Endothelial cell of umbilical vein (primary cell): ENCODE results near the gene OPCML. TPM values are rescaled to one million over a fixed set of nuclear protein-coding genes. Genes with fewer than 3 reads are reported as not detected.

ENCODE experiments used
- BruUV-seq: library from RNA; stranded (reverse); fragments of 400-500 nt; replicated peaks from 2 replicates; lab custom pipeline; 2021; lab: Mats Ljungman, UMichigan
- CTCF ChIA-PET: fragments of 300-600, 350-600 bp; sonication (Branson Sonifier 250); formaldehyde crosslinking; loops from one replicate; lab custom pipeline; 2021; ENCODE audit warnings: antibody characterized with exemption, inconsistent platforms; lab: Charles Lee
- POLR2A ChIA-PET: fragments of 300-600, 350-600 bp; sonication (Branson Sonifier 250); formaldehyde crosslinking; loops from one replicate; lab custom pipeline; 2021; ENCODE audit warnings: antibody characterized with exemption, inconsistent platforms; lab: Charles Lee
- DNase-seq: peaks from one replicate; pipeline ENCODE4 v3.0.0-alpha.2; 2011; ENCODE audit warnings: low read depth, low spot score
- FAIRE-seq: peaks from 2 replicates; lab custom pipeline; 2011; peaks lifted over from hg19 to GRCh38; lab: Jason Lieb, UNC
- H2AFZ ChIP-seq: 2 replicates; pipeline ENCODE4 v1.6.0; 2012; ENCODE audit warnings: low read depth, low read length, control low read depth, inconsistent platforms
- H3K27ac ChIP-seq: 2 replicates; pipeline ENCODE4 v1.5.1; 2011; ENCODE audit warnings: low read depth, mild to moderate bottlenecking, control low read depth, low read length, moderate library complexity; ENCODE audit not compliant: insufficient read depth
- H3K27me3 ChIP-seq, 2 experiments: 2 replicates each; pipeline versions ENCODE4 v1.6.0 to v1.6.1; 2011; ENCODE audit warnings: low read length in 2 of 2, mixed read lengths in 1 of 2; ENCODE audit not compliant: control insufficient read depth in 2 of 2, insufficient read depth in 2 of 2
- H3K36me3 ChIP-seq, 2 experiments: 2 replicates in 1 of 2; 3 replicates in 1 of 2; pipeline ENCODE4 v1.5.1; 2011; ENCODE audit warnings: low read length in 2 of 2, mild to moderate bottlenecking in 1 of 2, moderate library complexity in 1 of 2; ENCODE audit not compliant: control insufficient read depth in 2 of 2, insufficient read depth in 2 of 2; ENCODE audit errors: extremely low read depth in 1 of 2
- H3K4me1 ChIP-seq: 3 replicates; pipeline ENCODE4 v1.5.1; 2011; ENCODE audit warnings: mild to moderate bottlenecking, low read length; ENCODE audit not compliant: control insufficient read depth, insufficient read depth; ENCODE audit errors: extremely low read depth
- H3K4me2 ChIP-seq: 2 replicates; pipeline ENCODE4 v1.6.1; 2011; ENCODE audit warnings: low read length, control low read depth, mixed read lengths; ENCODE audit not compliant: insufficient read depth
- H3K4me3 ChIP-seq, 3 experiments: fragments of 200-600 bp in 1 of 3; sonication (generic), shearing (Covaris generic) in 1 of 3; replicated peaks in 1 of 3; 2 replicates each; pipeline ENCODE4 v1.5.1; 2011 to 2016; ENCODE audit warnings: control low read depth in 3 of 3, low read length in 3 of 3, mild to moderate bottlenecking in 2 of 3, inconsistent platforms in 1 of 3, low read depth in 1 of 3, moderate library complexity in 1 of 3; ENCODE audit not compliant: insufficient read depth in 1 of 3
- H3K79me2 ChIP-seq: 2 replicates; pipeline ENCODE4 v1.6.0; 2012; ENCODE audit warnings: low read length, inconsistent platforms; ENCODE audit not compliant: control insufficient read depth, insufficient read depth
- H3K9ac ChIP-seq: replicated peaks from 2 replicates; pipeline ENCODE3; 2011; ENCODE audit warnings: low read length, control low read depth; ENCODE audit not compliant: insufficient read depth; ENCODE audit errors: extremely low read depth
- H3K9me1 ChIP-seq: replicated peaks from 3 replicates; pipeline ENCODE4 v1.6.0; 2011; ENCODE audit warnings: mild to moderate bottlenecking, low read length; ENCODE audit not compliant: control insufficient read depth, insufficient read depth; ENCODE audit errors: extremely low read depth
- H3K9me3 ChIP-seq: replicated peaks from 2 replicates; pipeline ENCODE4 v1.5.1; 2012; ENCODE audit warnings: low read length, inconsistent platforms; ENCODE audit not compliant: control insufficient read depth, insufficient read depth
- H4K20me1 ChIP-seq: replicated peaks from 2 replicates; pipeline ENCODE3; 2011; ENCODE audit warnings: mild to moderate bottlenecking, low read length; ENCODE audit not compliant: control insufficient read depth, insufficient read depth; ENCODE audit errors: extremely low read depth
- EZH2 ChIP-seq: IDR thresholded peaks from 2 replicates; pipeline ENCODE4 v1.6.1; 2012; ENCODE audit warnings: borderline replicate concordance, low read depth, mild to moderate bottlenecking, moderate library complexity, low read length, inconsistent platforms; ENCODE audit not compliant: severe bottlenecking
- FOS ChIP-seq: IDR thresholded peaks from 2 replicates; pipeline ENCODE4 v1.6.1; 2011; ENCODE audit warnings: mild to moderate bottlenecking, low read length, moderate library complexity, borderline replicate concordance; ENCODE audit not compliant: insufficient read depth
- GATA2 ChIP-seq: IDR thresholded peaks from 2 replicates; pipeline ENCODE4 v1.7.0; 2011; ENCODE audit warnings: low read depth, mild to moderate bottlenecking, moderate library complexity, mixed read lengths, low read length; ENCODE audit not compliant: insufficient read length, insufficient read depth
- MYC ChIP-seq: IDR thresholded peaks from one replicate; pipeline ENCODE4 v1.6.1; 2011; ENCODE audit warnings: mild to moderate bottlenecking, low read depth, low read length
- POLR2A ChIP-seq: IDR thresholded peaks from 2 replicates; pipeline ENCODE4 v1.6.1; 2012; ENCODE audit warnings: low read depth, mild to moderate bottlenecking, control low read depth, low read length
- POLR2AphosphoS5 ChIP-seq: IDR thresholded peaks from 2 replicates; pipeline ENCODE4 v1.6.1; 2012; ENCODE audit warnings: low read depth, mild to moderate bottlenecking, control low read depth, low read length, moderate library complexity; ENCODE audit not compliant: insufficient read depth
- dilution Hi-C: fragments of 300-500 bp; cut with MboI; formaldehyde crosslinking; loops from one replicate; pipeline ENCODE4 v1.15.0; 2019; ENCODE audit warnings: low sequenced_read_pairs; ENCODE audit not compliant: extremely low pct_ligation_motif_present
- intact Hi-C: fragments of 100-400 bp; cut with micrococcal nuclease; formaldehyde crosslinking; loops from one replicate; pipeline ENCODE4 v1.10.0; 2022
- polyA plus RNA-seq, 4 experiments: library from polyadenylated mRNA; depleted of rRNA in 3 of 4; stranded (reverse) in 3 of 4; unstranded in 1 of 4; fragments of >200 nt; gene quantifications; 2 replicates each; pipeline versions ENCODE4 v1.2.1 to v1.2.3, GENCODE V29; 2011 to 2012; ENCODE audit warnings: missing spikeins in 1 of 4
- total RNA-seq: library from RNA; stranded (reverse); gene quantifications from 2 replicates; pipeline ENCODE4 v1.2.3, GENCODE V29; 2021
- TF ChIP-seq, protein P1 (sequence below): IDR thresholded peaks from 2 replicates; pipeline ENCODE4 v1.6.1; 2011; ENCODE audit not compliant: insufficient read depth, insufficient read length

The OPCML gene
- total and polyA plus RNA-seq, 2 donors (not counting 3 experiments of a cell fraction or from before 2014, with no cell fraction given): not detected

DNA sequence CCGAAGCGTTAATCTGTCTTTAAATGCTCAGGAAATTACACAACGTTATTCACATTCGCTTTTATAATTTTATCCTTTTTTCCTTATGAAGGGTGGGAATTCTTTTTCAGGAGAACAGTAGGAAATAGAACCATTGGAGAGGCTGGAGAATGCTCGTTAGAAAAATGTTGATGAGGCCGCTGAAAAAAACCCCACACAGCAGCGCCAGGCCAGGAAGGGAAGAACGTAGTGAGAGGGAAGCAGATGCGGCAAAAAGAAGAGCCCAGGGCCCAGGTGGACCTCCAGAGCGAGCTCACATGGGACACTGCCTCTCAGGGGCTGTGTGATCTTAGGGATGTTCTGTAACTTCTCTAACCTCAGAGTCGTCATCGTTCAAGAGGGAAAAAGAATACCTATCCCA is 691.6 kb downstream of the OPCML start:
- POLR2A ChIA-PET: no interaction called here
- no peak overlapping the region for H3K27ac ChIP-seq
- H3K4me1 ChIP-seq: no peaks in the 10 kb centered on the region
- no peak overlapping the region for H3K4me2 ChIP-seq
- no peaks in the 10 kb centered on the region for H3K36me3 ChIP-seq
- H3K9ac ChIP-seq: no peak overlapping the region
- H3K9me3 ChIP-seq: no peaks in the 10 kb centered on the region
- no peak for FAIRE-seq
- CTCF ChIA-PET: no interaction called here
- no TSS peak for BruUV-seq
- intact Hi-C loops (no loop called here), dilution Hi-C loops (no loop called here)
- H3K4me3 ChIP-seq: no peak overlapping the region
- no peaks in the 10 kb centered on the region for H3K9me1 ChIP-seq
- H4K20me1 ChIP-seq: no peaks in the 10 kb centered on the region
- H3K27me3 ChIP-seq: no peaks in the 10 kb centered on the region
- H2AFZ ChIP-seq: no peak overlapping the region
- no peak for DNase-seq
- H3K79me2 ChIP-seq: no peaks in the 10 kb centered on the region
- TF ChIP-seq POLR2AphosphoS5 (no peak), GATA2 (no peak), MYC (no peak), EZH2 (no peak), POLR2A (no peak), FOS (no peak)
- TF ChIP-seq, protein P1, sequence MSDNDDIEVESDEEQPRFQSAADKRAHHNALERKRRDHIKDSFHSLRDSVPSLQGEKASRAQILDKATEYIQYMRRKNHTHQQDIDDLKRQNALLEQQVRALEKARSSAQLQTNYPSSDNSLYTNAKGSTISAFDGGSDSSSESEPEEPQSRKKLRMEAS: no peak

DNA sequence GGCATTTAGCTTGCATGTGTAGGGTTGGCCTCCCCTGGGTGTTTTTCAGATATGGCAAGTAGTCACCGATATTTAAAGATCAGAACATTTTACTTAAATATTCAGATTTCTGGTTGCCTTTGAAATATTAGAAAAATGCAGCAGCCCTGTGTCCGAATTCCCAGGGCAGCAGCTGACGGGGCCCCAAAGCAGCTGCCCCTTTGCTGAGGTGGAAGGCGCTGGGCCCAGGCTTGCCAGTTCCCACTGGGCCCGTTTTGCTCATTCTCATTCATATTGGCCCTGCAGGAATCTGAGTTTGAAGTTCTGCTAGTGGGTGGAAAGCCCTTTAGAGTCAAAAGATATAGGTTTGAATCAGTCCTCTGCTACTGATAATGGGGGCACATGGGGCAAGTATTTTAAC is 692.1 kb downstream of the OPCML start:
- Histone ChIP-seq H3K9ac (no peak overlapping the region), H3K4me3 (no peak overlapping the region), H3K27me3 (no peaks in the 10 kb centered on the region), H4K20me1 (no peaks in the 10 kb centered on the region), H3K9me3 (no peaks in the 10 kb centered on the region), H3K4me1 (no peaks in the 10 kb centered on the region), H3K9me1 (no peaks in the 10 kb centered on the region), H3K79me2 (no peaks in the 10 kb centered on the region), H3K36me3 (no peaks in the 10 kb centered on the region), H2AFZ (no peak overlapping the region), H3K27ac (no peak overlapping the region), H3K4me2 (no peak overlapping the region)
- ChIA-PET POLR2A (no interaction called here), CTCF (no interaction called here)
- BruUV-seq: no TSS peak
- TF ChIP-seq POLR2AphosphoS5 (no peak), GATA2 (no peak)
- TF ChIP-seq, protein P1: no peak
- intact Hi-C loops (no loop called here), dilution Hi-C loops (no loop called here)
- no peak for FAIRE-seq
- DNase-seq: no peak
